Right ventricle myocardium inferior (tissue), 1 donor: ENCODE data around the gene MRPL53. TPM values are rescaled to one million over a fixed set of nuclear protein-coding genes. Genes with fewer than 3 reads are reported as not detected.

ENCODE experiments used
- ATAC-seq: fragments of 200-7000 bp; cut with Tn5 transposase; one replicate; pipeline ENCODE4 v1.9.1; 2020; ENCODE audit warnings: mild to moderate bottlenecking, moderate library complexity
- DNase-seq: peaks from one replicate; pipeline ENCODE4 v3.0.0; 2021; ENCODE audit errors: missing footprints
- intact Hi-C: fragments of 100-400 bp; cut with DNase I; formaldehyde crosslinking; loops from one replicate; pipeline ENCODE4 v1.11.0; 2022
- long read RNA-seq: library from polyadenylated mRNA; unstranded; transcript quantifications from one replicate; pipeline ENCODE4 v2.0.0, GENCODE V29; 2021
- total RNA-seq: library from RNA; stranded (reverse); fragmentation: NEBNext Ultra II Directional; extraction: Animal tissue kit (Norgen Biotek cat#: 25700); gene quantifications from one replicate; pipeline ENCODE4 v1.2.1, GENCODE V29; 2021
- donor health status: DM: no; HTN: yes; CAD: no; lungs with severe emphysema.

MRPL53 gene
- total RNA-seq = 167 TPM
- long read RNA-seq, transcript MRPL53-201 (3 exons, 1,162 nt) = major isoform, 40 of 52 reads
- long read RNA-seq, partial matches to known transcripts = 9 of 52 reads
- long read RNA-seq, other reads (novel, unspliced or antisense) = 0 of 52 reads

DNA sequence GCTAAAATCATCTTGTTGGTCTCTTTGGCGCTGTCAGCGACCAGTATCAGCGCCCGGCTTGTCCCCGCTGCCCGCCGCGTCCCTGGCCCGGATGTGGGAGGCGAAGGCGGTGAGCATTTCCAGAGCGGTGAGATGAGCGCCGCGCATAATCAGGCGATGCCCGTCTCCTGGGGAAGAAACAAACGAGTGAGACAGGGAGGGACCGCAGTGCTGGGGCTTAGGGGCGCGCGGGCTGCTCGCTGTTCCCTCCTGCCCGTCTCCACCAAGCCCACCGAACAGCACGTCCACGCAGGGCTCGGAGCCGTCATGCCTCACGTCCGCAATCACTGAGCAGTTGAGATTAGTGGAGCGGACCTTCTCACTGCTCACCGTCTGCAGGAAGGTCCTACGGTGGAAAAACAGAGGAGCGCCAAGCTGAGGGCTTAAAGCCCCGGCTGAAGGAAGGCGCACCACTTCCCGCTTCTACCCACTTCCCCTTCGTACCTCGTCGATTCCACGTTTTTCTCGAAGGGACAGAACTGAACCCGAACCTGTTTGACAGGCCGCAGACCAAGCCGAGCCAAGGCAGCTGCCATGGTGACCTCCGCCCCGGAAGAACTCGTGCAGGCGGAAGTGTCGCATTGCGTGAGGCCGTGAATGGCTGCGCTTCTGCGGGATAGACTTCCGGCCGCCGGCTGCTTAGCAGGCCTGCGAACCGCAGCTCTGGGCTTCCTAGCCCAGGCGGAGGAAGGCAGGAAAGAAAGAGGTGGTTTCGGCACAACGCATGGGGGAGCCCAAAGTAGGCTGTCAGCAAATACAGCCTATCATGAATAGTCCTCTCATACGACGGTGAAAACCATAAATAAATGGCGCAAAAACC lies at the start of gene MRPL53:
TSS of gene MRPL53 (minus strand) at position 595 of the 859 bp plus-strand sequence. CDS start at position 575, 20 bp downstream.
- peak; percentile 95 for ATAC-seq
- intact Hi-C loops = no loop called here
- DNase-seq = peak; percentile 96

DNA sequence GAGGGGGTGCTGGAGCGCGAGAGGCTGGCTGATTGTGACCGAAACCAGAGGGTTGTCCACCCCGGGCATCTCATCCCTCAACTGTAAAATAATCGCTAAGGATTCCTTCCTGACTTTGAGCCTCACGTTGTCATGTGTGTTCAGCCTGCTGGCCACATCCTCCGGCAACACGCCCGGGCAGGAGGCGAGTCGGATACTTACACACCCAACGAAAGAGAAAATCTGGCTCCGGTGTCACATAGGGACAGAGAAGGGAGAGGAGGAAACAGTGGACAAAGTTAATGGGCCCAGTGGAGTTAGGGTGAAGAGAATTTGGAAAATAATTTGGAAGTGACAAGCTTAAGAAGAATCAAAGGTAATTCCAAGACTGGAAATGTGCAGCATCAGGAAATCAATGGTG lies 44.2 kb upstream of the MRPL53 start:
- intact Hi-C loops = no loop called here

DNA sequence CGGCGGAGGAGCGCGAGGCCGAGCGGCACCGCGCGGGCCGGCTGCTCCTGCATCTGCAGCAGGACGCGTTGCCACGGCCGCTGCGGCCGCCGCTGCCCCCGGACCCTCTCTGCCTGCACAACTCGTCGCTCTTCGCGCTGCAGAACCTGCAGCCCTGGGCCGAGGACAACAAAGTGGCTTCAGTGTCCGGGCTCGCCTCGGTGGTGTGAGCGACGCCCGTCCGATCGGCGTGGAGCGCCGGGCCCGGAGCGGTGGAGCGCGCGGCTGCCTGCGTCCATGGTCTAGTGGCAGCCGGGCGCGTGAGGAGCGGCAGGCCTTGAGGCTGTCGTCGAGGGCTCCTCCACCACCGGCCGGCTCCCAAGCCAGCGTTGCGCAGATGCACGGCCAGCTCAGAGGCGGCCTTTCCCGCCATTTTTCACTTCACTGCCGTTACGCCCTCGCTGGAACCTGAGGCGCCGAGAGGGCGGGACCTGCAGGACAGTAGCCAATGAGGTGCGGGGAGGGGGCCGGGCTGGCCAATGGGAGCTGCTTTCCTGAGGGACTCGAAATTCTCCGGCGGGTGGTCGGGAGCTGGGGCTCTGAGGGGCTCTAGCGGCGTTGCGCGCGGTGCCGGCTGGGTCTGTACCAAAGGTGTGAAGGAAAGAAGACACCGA lies 43.6 kb upstream of the MRPL53 start:
- intact Hi-C loops = no loop called here
- DNase-seq (peak; percentile 82), ATAC-seq (peak; percentile 73)

More for the DNA sequence above, 44.2 kb upstream of the MRPL53 start:
- no peak for ATAC-seq
- no peak for DNase-seq

DNA sequence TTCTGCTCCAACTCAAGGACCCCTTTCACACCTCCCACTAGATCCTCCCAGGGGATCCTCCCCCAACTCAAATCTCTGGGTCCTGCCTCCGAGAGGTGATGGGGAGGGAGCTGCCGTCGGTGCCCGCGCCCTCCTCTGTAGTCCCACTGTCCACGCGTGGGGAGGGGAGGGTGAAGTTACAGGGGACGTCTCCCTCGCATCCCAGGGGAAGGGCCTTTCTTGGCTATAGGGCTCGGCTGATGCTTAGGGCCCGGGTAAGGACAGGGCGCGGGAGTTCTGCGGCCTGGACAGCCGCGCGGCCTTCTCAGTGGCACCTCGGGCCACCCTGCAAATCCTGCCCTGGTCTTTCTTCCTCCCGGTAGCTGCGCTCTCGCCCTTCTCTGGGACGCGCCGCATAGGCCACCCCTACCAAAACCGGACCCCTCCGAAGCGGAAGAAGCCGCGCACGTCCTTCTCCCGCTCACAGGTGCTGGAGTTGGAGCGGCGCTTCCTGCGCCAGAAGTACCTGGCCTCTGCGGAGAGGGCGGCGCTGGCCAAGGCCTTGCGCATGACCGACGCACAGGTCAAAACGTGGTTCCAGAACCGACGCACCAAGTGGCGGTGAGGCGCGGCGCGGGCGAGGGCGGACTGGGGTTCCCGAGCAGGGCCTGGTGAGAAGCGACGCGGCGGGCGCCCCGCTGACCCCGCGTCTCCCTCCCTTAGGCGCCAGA lies 42.9 kb upstream of the MRPL53 start:
- DNase-seq (peak; percentile 27), ATAC-seq (no peak)
- intact Hi-C loops = no loop called here

DNA sequence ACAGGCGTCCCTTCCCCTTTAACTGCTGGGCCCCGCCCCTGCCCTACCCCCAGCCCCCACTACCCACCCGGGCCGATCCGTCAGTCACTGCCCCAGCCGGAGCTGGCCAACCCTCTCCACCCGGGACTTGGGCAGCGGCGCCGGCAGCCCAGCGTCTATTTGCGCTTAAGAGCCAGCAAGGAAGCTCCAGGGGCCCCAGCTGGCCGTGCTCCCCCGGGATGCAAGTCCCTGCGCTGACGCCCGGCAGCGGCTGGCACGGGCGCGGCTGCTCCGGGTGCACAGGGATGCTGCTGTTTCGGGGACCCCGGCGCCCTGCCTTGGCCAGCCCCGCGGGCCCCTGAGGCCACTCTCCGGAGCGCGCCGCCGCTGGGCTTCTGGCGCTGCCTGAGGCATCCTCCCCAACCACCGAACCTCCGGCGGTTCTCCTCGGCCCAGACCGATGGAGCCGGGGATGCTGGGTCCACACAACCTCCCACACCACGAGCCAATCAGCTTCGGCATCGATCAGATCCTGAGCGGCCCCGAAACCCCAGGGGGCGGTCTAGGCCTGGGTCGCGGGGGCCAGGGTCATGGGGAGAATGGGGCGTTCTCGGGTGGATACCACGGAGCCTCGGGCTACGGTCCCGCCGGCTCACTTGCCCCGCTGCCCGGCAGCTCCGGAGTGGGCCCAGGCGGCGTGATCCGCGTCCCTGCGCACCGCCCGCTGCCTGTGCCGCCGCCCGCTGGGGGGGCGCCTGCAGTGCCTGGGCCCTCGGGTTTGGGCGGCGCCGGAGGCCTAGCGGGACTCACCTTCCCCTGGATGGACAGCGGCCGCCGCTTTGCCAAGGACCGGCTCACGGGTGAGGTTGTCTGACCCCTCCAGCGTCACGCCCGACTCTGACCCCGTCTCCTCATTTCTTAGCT lies 42.1 kb upstream of the MRPL53 start, which contains the start of gene TLX2:
TSS of gene TLX2 (plus strand) at position 83 of the 903 bp plus-strand sequence. CDS start at position 440, 357 bp downstream.
- peak; percentile 57 for DNase-seq
- intact Hi-C loops = no loop called here
- ATAC-seq = no peak

DNA sequence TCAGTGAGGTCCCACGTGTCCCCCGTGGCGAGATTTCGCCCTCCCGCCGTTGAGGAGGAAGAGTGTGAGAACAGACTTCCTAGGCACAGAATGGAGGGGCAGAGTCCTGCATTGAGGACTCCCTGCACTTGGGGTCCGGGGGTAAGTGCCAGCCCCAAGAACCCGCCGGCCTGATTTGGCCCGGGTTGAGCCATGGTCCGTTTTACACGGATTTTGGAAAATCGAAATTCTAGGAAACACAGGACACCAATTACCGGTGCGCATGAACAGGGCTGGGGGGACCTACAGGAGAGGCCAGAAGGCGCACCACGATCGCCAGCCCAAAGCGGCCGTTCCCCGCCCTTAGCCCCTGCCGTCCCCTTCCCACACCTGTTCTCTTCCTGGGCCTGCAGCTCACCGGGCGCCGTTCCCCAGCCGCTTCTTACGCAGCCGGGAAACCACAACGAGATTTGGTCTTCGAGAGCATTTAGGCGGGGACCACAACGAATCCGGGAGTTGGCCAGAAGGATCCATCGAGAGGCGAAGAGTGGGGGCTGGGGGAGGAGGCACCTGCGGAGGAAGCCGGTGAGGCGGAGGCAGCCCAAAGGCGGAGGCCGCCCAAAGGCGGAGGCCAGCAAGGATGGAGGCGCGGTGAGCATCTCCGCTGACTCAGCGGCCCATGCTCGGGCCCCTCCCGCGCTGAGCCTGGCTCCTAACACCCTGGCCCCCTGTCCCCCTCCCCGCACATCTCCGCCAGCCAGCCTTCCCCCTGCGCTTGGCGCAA lies 41.3 kb upstream of the MRPL53 start:
- DNase-seq (peak; percentile 65), ATAC-seq (no peak)
- intact Hi-C loops = no loop called here

DNA sequence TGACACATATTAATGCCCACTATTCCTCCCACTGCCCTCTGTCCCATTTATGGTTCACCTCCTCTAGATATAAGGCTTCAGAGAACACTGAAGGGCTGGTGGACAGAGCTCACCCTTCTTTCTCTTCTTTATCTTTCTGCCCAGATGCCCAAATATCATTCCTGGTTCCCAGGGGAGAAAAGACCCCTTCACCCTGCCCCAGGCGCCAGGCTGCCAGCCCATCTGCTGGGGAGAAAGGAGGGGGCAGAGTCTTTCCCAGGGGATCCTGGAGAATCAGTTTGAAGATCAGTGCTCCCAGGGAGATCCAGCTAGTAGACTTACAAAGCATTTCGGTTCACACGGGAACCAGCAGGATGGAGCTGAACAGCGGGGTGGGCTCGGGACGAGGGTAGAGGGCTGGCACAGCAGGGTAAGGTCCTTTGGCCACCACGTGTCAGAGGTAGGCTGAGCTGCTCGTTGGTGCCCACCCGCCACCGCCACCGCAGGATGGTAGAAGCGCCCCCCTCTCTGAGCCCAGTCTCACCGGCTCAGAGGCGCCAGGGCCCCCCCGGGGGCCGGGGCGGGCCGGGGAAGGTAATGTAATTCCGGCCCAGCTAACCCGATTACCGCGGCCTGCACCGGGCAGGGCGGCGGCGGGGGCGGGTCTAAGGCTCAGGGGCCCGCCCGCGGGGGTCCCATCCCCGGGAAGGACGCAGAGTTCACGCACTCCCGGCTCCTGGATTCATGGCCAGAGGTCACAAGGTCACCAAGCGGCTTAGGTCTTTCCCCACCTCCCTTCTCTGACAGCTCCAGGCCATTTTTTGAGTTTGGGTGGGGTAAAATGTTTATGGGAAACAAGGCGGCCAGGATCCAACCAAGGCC lies 40.5 kb upstream of the MRPL53 start:
- DNase-seq (no peak), ATAC-seq (no peak)
- intact Hi-C loops = no loop called here

DNA sequence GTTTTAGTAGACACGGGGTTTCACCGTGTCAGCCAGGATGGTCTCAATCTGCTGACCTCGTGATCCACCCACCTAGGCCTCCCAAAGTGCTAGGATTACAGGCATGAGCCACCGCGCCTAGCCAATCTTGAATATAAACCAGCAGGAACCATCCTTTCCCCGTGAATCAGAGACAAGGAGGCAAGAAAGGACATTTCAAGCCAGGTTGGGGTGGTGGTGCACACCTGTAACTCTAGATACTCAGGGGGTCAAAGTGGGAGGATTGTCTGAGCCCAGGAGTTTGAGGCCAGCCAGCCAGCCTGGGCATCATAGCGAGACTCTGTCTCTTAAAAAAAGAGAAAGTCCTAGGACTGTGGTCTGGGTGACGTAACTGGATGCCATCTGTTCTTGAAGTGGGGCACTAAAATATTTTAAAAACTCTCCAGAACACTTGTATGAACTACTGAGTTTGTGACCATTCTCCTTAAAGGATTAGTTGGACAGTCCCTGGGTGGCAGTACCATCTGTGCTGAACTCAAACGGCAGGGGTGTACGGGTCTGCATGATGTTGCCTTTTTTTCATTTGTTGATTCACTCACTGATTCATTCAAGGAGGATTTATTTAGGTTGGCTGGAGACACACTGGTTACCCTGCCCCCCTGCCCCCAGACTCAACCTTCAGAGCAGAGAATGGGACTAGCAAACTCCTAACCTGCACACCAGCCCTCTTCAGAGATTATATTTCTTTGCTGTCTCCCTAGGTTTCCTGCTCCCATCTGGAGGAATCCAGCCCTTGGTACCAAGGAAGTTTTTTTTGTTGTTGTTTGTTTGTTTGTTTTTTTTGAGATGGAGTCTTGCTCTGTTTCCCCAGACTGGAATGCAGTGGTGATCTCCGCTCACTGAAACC lies 38.9 kb upstream of the MRPL53 start:
- intact Hi-C loops = no loop called here
- ATAC-seq = no peak
- no peak for DNase-seq

DNA sequence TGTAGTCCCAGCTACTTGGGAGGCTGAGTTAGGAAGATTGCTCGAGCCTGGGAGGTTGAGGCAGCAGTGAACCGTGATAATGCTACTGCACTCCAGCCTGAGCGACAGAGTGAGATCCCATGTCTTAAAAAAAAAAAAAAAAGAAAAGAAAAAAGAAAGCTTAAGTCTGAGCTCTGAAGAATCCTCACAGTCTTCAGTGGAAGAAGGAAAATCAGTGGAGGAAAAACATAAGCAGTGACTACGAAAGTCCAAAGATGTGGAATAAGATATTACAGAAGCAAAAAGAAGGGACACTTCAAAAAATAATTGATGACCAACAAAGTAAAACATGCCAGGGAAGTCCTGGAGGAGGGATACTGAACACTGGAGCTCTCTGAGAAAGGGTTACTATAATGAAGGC lies 37.8 kb upstream of the MRPL53 start:
- DNase-seq = no peak
- no peak for ATAC-seq
- intact Hi-C loops = no loop called here

DNA sequence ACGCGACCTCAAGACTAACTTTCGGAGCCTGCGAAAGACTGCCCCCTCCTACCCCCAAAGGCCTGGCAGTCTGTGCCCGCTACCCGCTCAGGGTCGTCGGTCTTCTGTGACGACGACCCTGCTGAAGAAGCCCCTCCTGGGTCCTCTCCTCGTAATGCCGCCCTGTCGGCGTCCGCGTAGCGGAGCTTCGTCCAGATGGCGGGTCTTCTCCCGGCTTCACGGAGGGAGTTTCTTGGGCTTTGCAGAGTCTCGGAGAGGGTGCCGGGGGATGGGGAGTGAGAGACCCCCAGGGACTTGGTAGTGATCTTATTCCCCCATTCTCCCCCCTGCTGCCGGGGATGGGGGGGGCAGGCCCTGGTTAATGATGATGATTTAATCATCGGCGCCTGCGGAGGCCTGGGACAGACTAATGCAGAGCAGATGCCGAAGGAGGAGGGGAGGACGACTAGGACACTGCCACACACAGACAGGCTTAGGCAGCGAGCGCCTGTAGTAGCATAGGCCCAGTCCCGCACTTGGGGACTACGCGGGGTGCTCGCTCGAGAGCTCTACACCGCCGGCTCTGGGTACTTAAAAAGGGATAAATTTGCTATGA lies 35.5 kb upstream of the MRPL53 start:
- ATAC-seq (no peak), DNase-seq (peak; percentile 73)
- intact Hi-C loops = loop anchor here (2.0 to 10.0 kb wide), 2 partner anchors 21 to 147 kb away; partner anchors contain the start of genes AUP1, HTRA2 and SEMA4F

DNA sequence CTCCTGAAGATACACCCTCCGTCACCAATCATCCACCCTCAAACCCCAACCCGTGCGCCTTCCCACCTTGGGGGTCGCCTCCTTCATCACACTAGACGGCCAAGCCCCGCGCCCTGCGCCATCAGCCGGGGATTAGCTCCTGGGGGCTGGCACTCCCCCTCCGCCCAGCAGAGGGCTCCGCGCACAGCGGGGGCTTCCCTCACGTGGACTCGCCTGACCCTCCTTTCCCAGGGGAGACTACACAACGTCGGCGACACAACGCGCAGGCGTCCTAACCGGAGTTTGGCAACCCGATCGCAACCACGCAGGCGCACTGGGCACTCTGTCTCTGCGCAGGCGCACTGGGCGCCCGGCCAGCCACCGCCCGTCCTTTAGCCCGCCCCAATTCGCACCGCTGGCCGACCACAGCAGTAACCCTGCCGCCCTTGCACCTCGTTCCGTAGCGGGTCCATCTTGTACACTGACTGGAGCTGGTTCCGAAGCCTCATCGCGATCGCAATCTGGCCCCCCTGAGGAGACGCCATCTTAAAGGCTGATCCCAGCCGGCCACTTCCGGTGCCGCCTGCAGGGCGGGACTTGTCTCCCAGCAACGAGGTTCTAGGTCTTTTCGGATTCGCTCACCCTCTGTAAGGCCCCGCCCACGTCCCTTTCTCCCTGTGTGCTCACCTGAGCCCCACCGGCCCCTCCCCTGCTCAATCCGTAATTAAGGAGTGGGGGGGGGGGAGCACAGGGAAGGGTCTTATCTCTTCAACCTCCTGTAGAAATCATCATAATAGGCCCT lies 34.9 kb upstream of the MRPL53 start, which contains the start of gene PCGF1:
TSS of gene PCGF1 (minus strand) at position 551 of the 781 bp plus-strand sequence. CDS start at position 524, 27 bp downstream.
- ATAC-seq (peak; percentile 96), DNase-seq (peak; percentile 99)
- intact Hi-C loops = loop anchor here (2.0 to 10.0 kb wide), 2 partner anchors 21 to 147 kb away; partner anchors contain the start of genes AUP1, HTRA2 and SEMA4F

DNA sequence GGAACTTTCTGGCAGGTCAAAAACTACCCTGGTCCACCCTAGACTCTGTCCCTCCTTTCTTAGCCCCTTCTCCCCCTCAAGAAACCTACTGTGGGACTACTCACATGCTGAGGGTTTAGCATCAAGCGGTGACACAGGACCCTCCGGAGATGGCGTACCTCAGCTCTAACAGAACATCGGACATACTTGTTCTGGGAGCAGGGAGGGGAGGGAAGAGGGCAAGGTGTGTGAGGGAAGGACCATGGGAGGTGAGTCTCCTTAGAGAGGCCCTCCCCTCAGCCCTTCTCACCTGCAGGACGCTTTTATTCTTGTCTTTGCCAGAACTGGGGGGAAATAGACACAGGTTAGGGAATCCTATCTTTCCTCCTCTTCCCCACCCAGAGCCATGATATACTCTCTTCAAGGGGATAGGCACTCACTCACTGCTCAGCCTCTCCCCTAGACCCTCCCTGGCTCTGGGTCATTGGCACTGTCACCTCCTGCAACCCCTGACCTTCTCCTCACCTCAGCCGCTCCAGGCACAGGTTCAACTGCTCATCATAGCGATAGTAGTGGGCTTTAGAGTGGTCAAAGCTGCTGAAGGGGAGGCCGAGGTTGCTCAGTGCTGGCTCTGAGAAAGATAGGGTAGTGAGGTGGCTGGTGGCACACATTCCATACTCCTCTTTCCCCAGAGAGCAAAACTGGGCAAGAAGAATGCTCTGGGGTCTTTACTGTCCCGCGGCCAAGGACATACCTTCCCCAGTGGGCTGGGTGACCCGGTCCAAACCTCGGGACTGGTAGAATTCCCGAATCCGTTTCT lies 33.2 kb upstream of the MRPL53 start:
- DNase-seq = peak; percentile 56
- intact Hi-C loops = loop anchor here (2.0 to 10.0 kb wide), 2 partner anchors 23 to 149 kb away; partner anchors contain the start of genes AUP1, HTRA2 and SEMA4F
- ATAC-seq = no peak

DNA sequence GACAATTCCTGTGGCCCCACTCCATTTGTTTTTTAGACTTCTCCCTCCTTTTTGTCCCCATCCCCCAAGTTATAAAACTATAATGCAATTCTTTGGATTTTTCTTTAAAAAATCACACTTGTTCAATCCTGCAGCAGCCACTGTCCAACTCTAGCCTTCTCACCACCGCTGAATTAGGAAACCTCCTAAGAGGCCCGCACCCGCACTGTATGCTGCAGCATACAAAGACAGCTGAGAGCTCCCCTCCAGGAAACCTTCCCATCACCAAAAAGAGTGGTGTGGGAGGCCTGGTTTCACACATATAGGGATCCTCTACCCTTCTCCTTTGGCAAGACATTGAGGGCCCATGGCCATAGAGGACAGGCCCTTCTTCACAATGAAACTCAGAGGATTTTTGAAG lies 32.1 kb upstream of the MRPL53 start:
- DNase-seq (no peak), ATAC-seq (no peak)
- intact Hi-C loops = loop anchor here (5.0 to 10.0 kb wide), 2 partner anchors 83 to 150 kb away; partner anchors contain the start of gene SEMA4F
